A549 (cell line): Measurements from ENCODE around the gene SMOC1. TPM values are rescaled to one million over a fixed set of nuclear protein-coding genes. Genes with fewer than 3 reads are reported as not detected.

ENCODE experiments used
- ATAC-seq, 2 experiments: fragments of 200-7000 bp in 1 of 2; fragments of >200 bp in 1 of 2; cut with Nextera tagmentation in 1 of 2; cut with Tn5 transposase in 1 of 2; 3 replicates each; pipeline versions ENCODE4 v1.8.0 to v1.9.1; 2018 to 2020; ENCODE audit warnings: mild to moderate bottlenecking in 1 of 2, moderate library complexity in 1 of 2
- CTCF ChIA-PET: fragments of 300-600 bp; sonication (Branson Sonifier 250); formaldehyde crosslinking; extraction: SDS; loops from one replicate; lab custom pipeline; 2021; ENCODE audit warnings: antibody characterized with exemption, inconsistent platforms; lab: Yijun Ruan, JAX
- POLR2A ChIA-PET: fragments of 350-600 bp; formaldehyde crosslinking; extraction: SDS; loops from one replicate; lab custom pipeline; 2021; ENCODE audit warnings: antibody characterized with exemption, inconsistent platforms; lab: Yijun Ruan, JAX
- DNase-seq, 2 experiments: peaks; one replicate each; pipeline versions ENCODE4 v3.0.0 to v3.0.0-alpha.2; 2011 to 2016; ENCODE audit warnings: low read depth in 1 of 2, low spot score in 1 of 2
- FAIRE-seq: peaks from 2 replicates; lab custom pipeline; 2011; peaks lifted over from hg19 to GRCh38; lab: Jason Lieb, UNC
- H3K27ac ChIP-seq, 2 experiments: fragments of >200 bp; sonication (Bioruptor Twin); formaldehyde crosslinking; 3 replicates each; pipeline ENCODE4 v1.5.1; 2016 to 2017
- H3K4me1 ChIP-seq: fragments of >200 bp; sonication (Bioruptor Twin); formaldehyde crosslinking; 3 replicates; pipeline ENCODE4 v1.6.1; 2016
- H3K4me2 ChIP-seq: fragments of >200 bp; sonication (Bioruptor Twin); formaldehyde crosslinking; 3 replicates; pipeline ENCODE4 v1.6.1; 2016
- H3K4me3 ChIP-seq: fragments of >200 bp; sonication (Bioruptor Twin); formaldehyde crosslinking; 3 replicates; pipeline ENCODE4 v1.5.1; 2016
- H3K9me3 ChIP-seq: fragments of >200 bp; sonication (Bioruptor Twin); formaldehyde crosslinking; 3 replicates; pipeline ENCODE4 v1.6.1; 2016
- BHLHE40 ChIP-seq: IDR thresholded peaks from 2 replicates; pipeline ENCODE4 v1.6.1; 2012; ENCODE audit warnings: low read depth, low read length, inconsistent platforms
- CBX2 ChIP-seq: fragments of 200-600 bp; sonication (generic); IDR thresholded peaks from 2 replicates; pipeline ENCODE4 v1.6.1; 2016; ENCODE audit warnings: low read depth, mild to moderate bottlenecking, borderline replicate concordance
- CBX8 ChIP-seq: fragments of 200-600 bp; sonication (generic); IDR thresholded peaks from 2 replicates; pipeline ENCODE4 v1.6.1; 2016
- CEBPB ChIP-seq, 2 experiments: fragments of >200 bp in 1 of 2; sonication (Bioruptor Twin) in 1 of 2; formaldehyde crosslinking in 1 of 2; IDR thresholded peaks; 2 replicates each; pipeline ENCODE4 v1.6.1; 2012 to 2016
- CHD4 ChIP-seq: fragments of 200-600 bp; sonication (generic); IDR thresholded peaks from 2 replicates; pipeline ENCODE4 v1.6.1; 2016; ENCODE audit warnings: antibody characterized with exemption, mild to moderate bottlenecking, borderline replicate concordance
- CTCF ChIP-seq: fragments of >200 bp; sonication (Bioruptor Twin); formaldehyde crosslinking; IDR thresholded peaks from 3 replicates; pipeline ENCODE4 v1.5.1; 2016
- E2F6 ChIP-seq: IDR thresholded peaks from 2 replicates; pipeline ENCODE4 v1.6.1; 2012; ENCODE audit warnings: low read depth, borderline replicate concordance
- EHMT2 ChIP-seq: fragments of 200-600 bp; sonication (generic); IDR thresholded peaks from 2 replicates; pipeline ENCODE4 v1.6.1; 2016; ENCODE audit warnings: antibody characterized with exemption, low read depth, mild to moderate bottlenecking, moderate library complexity
- ELK1 ChIP-seq: fragments of 150-350 bp; IDR thresholded peaks from 2 replicates; pipeline ENCODE4 v1.6.1; 2014; ENCODE audit warnings: low read depth, mild to moderate bottlenecking, low read length
- EP300 ChIP-seq, 2 experiments: fragments of >200 bp; sonication (Bioruptor Twin); formaldehyde crosslinking; IDR thresholded peaks; 2 replicates in 1 of 2; 3 replicates in 1 of 2; pipeline ENCODE4 v1.6.1; 2016 to 2017
- FOSB ChIP-seq: fragments of 250-450 bp; sonication (Bioruptor Pico); IDR thresholded peaks from 2 replicates; pipeline ENCODE4 v1.5.0; 2020; ENCODE audit warnings: mild to moderate bottlenecking, moderate library complexity
- FOSL2 ChIP-seq, 2 experiments: fragments of 450-650 bp in 1 of 2; fragments of >200 bp in 1 of 2; sonication (Bioruptor Twin) in 1 of 2; formaldehyde crosslinking; IDR thresholded peaks; 2 replicates each; pipeline versions ENCODE4 v1.5.0 to v1.6.1; 2016 to 2020; ENCODE audit warnings: mild to moderate bottlenecking in 1 of 2, moderate library complexity in 1 of 2
- FOXS1 ChIP-seq: fragments of 250-450 bp; sonication (Bioruptor Pico); IDR thresholded peaks from 2 replicates; pipeline ENCODE4 v1.5.0; 2020; ENCODE audit warnings: mild to moderate bottlenecking, moderate library complexity
- GATA3 ChIP-seq: IDR thresholded peaks from 2 replicates; pipeline ENCODE4 v1.6.1; 2012; ENCODE audit warnings: borderline replicate concordance
- HMGXB4 ChIP-seq: fragments of 250-450 bp; sonication (Bioruptor Pico); IDR thresholded peaks from 2 replicates; pipeline ENCODE4 v1.5.0; 2021; ENCODE audit warnings: mild to moderate bottlenecking, moderate library complexity, borderline replicate concordance
- HOXB5 ChIP-seq: fragments of 250-450 bp; sonication (Bioruptor Pico); IDR thresholded peaks from 2 replicates; pipeline ENCODE4 v1.5.0; 2020; ENCODE audit warnings: mild to moderate bottlenecking, moderate library complexity
- JUN ChIP-seq, 2 experiments: fragments of >200 bp; sonication (Bioruptor Twin); formaldehyde crosslinking; IDR thresholded peaks; 2 replicates in 1 of 2; 3 replicates in 1 of 2; pipeline ENCODE4 v1.6.1; 2016 to 2017
- KDM1A ChIP-seq: fragments of 200-600 bp; sonication (generic); IDR thresholded peaks from 2 replicates; pipeline ENCODE4 v1.6.1; 2016; ENCODE audit warnings: low read depth, mild to moderate bottlenecking
- MAZ ChIP-seq: fragments of 150-350 bp; IDR thresholded peaks from 2 replicates; pipeline ENCODE4 v1.6.1; 2014; ENCODE audit warnings: antibody characterized with exemption, low read depth, low read length, borderline replicate concordance
- PHF8 ChIP-seq: fragments of 200-600 bp; sonication (generic); IDR thresholded peaks from 2 replicates; pipeline ENCODE4 v1.6.1; 2016; ENCODE audit warnings: low read depth, mild to moderate bottlenecking, antibody characterized with exemption, moderate library complexity, borderline replicate concordance
- POLR2AphosphoS2 ChIP-seq: conservative IDR thresholded peaks from 2 replicates; pipeline ENCODE4 v1.6.1; 2012; ENCODE audit warnings: low read length, improper control_type of control experiment, inconsistent platforms
- RARB ChIP-seq: fragments of 250-450 bp; sonication (Bioruptor Pico); IDR thresholded peaks from 2 replicates; pipeline ENCODE4 v1.8.0; 2021; ENCODE audit warnings: mild to moderate bottlenecking, moderate library complexity
- RFX5 ChIP-seq: fragments of 450-650 bp; IDR thresholded peaks from 2 replicates; pipeline ENCODE4 v1.7.1; 2014; ENCODE audit warnings: antibody characterized with exemption, mild to moderate bottlenecking, moderate library complexity
- RNF2 ChIP-seq: fragments of 200-600 bp; sonication (generic); IDR thresholded peaks from 2 replicates; pipeline ENCODE4 v1.6.1; 2016; ENCODE audit warnings: low read depth, mild to moderate bottlenecking, antibody characterized with exemption, moderate library complexity, borderline replicate concordance
- SMC3 ChIP-seq: fragments of >200 bp; sonication (Bioruptor Twin); formaldehyde crosslinking; IDR thresholded peaks from 3 replicates; pipeline ENCODE4 v1.6.1; 2018; ENCODE audit warnings: inconsistent platforms
- ZFP36 ChIP-seq: fragments of 450-650 bp; IDR thresholded peaks from 2 replicates; pipeline ENCODE4 v1.6.1; 2014; ENCODE audit warnings: borderline replicate concordance; ENCODE audit not compliant: partially characterized antibody
- WGBS: methylation state at CpG from one replicate; pipeline ENCODE4 v1.1.6; 2017; ENCODE audit errors: missing lambda C conversion rate; 5-methylcytosine and 5-hydroxymethylcytosine counted together
- polyA plus RNA-seq, 4 experiments: library from polyadenylated mRNA; depleted of rRNA in 3 of 4; stranded (reverse); fragments of >200 nt; fragmentation: RNase III in 1 of 4; extraction: RNeasy Plus Mini Kit Qiagen cat#74134 plus additional on column Dnase treatment in 1 of 4; gene quantifications; 2 replicates in 3 of 4; 3 replicates in 1 of 4; pipeline ENCODE4 v1.2.3, GENCODE V29; 2011 to 2017

SMOC1 gene
- polyA plus RNA-seq, 2 of the 4 experiments (the other 2 are of a cell fraction), result 12.2 to 18.4 TPM

- no peak overlapping the region for H3K4me3 ChIP-seq
- DNase-seq, result no peak
- H3K9me3 ChIP-seq, result peaks cover 25% of the 10 kb centered on the region
- no peak for FAIRE-seq
- H3K4me1 ChIP-seq, result peaks cover 28% of the 10 kb centered on the region
- peak; percentile 36 to 46; a peak in 2 of 6 replicates for ATAC-seq
- WGBS, result 12% methylated on average over 4 of the region's 4 CpGs
- TF ChIP-seq EHMT2, result no peak
- no peak for TF ChIP-seq FOSL2 (IDR thresholded peaks at IDR 0.05)
- no peak for TF ChIP-seq FOSL2 (CRISPR knock-in tag; IDR thresholded peaks at IDR 0.05)
- TF ChIP-seq RFX5, result no peak
- no peak for TF ChIP-seq CBX8
- no peak for TF ChIP-seq JUN (IDR thresholded peaks at IDR 0.05)
- no peak for TF ChIP-seq HOXB5 (CRISPR knock-in tag)
- no peak for TF ChIP-seq KDM1A
- no peak for TF ChIP-seq CBX2
- TF ChIP-seq, all 56 proteins: peak for 0
- peak overlapping the region; percentile 46 for H3K4me2 ChIP-seq
- H3K27ac ChIP-seq, result peak overlapping the region; percentile 39 to 46
- ChIA-PET POLR2A (interaction anchor here (0.8 kb wide), 1 partner anchor 57 kb away, joined by 3 read pairs; no protein-coding TSS in a partner anchor), CTCF (no interaction called here)
Observed at GRCh38 chr14:69941768-69942742, 62.8 kb downstream of the SMOC1 start.

- ChIA-PET POLR2A (no interaction called here), CTCF (no interaction called here)
- Histone ChIP-seq H3K4me2 (peak overlapping the region; percentile 46; the same call in 2 of the 3 replicates), H3K27ac (peak overlapping the region in 1 of 2 experiments; percentile 50; a peak in 2 of 6 replicates), H3K4me1 (peaks cover 24% of the 10 kb centered on the region), H3K9me3 (peaks cover 25% of the 10 kb centered on the region), H3K4me3 (no peak overlapping the region)
- no peak for FAIRE-seq
- WGBS, result 70% methylated on average over 12 of the region's 12 CpGs
- no peak for DNase-seq
- ATAC-seq, result no peak
- TF ChIP-seq BHLHE40 (no peak), SMC3 (no peak), RNF2 (no peak), PHF8 (no peak), MAZ (no peak), CBX2 (no peak), CHD4 (no peak), CTCF (no peak), RARB (CRISPR knock-in tag) (no peak), POLR2AphosphoS2 (no peak), CEBPB (IDR thresholded peaks at IDR 0.05) (no peak)
Observed at GRCh38 chr14:69943084-69943780, 64.0 kb downstream of the SMOC1 start.

- no peak for DNase-seq
- 28% methylated on average over 1 of the region's 1 CpG for WGBS
- Histone ChIP-seq H3K4me3 (no peak overlapping the region), H3K4me1 (peaks cover 24% of the 10 kb centered on the region), H3K4me2 (no peak overlapping the region), H3K9me3 (peaks cover 25% of the 10 kb centered on the region), H3K27ac (no peak overlapping the region)
- ATAC-seq, result no peak
- FAIRE-seq, result no peak
- ChIA-PET POLR2A (no interaction called here), CTCF (interaction anchor here (2.2 kb wide), 1 partner anchor 18 kb away, joined by 6 read pairs; no protein-coding TSS in a partner anchor)
- no peak for TF ChIP-seq FOXS1 (CRISPR knock-in tag)
- no peak for TF ChIP-seq JUN (IDR thresholded peaks at IDR 0.05)
- TF ChIP-seq ZFP36, result no peak
- no peak for TF ChIP-seq E2F6
- TF ChIP-seq HMGXB4 (CRISPR knock-in tag), result no peak
- no peak for TF ChIP-seq KDM1A
- TF ChIP-seq FOSB (CRISPR knock-in tag), result no peak
- TF ChIP-seq FOSL2 (IDR thresholded peaks at IDR 0.05), result no peak
- TF ChIP-seq FOSL2 (CRISPR knock-in tag; IDR thresholded peaks at IDR 0.05), result no peak
- no peak for TF ChIP-seq EP300 (IDR thresholded peaks at IDR 0.05)
- TF ChIP-seq GATA3, result no peak
- TF ChIP-seq ELK1, result no peak
Observed at GRCh38 chr14:69945347-69945746, 66.1 kb downstream of the SMOC1 start.
